Measurements from ENCODE around the gene ACBD6.
"Not testable (repeated sequence)": the region's sequence is repeated elsewhere in the genome, so short reads cannot be mapped to it uniquely, and the experiment has no call there.

DNA sequence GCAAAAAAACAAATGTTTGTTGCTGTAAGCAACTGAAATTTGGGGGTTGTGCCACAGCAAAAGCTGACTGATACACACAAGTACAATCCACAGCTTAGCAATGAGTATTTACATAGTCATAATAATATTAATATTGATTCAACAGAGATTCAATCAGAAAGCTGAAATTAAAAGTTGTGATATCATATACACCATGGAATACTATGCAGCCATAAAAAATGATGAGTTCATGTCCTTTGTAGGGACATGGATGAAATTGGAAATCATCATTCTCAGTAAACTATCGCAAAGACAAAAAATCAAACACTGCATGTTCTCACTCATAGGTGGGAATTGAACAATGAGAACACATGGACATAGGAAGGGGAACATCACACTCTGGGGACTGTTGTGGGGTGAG lies 94.2 kb downstream of the ACBD6 start:
- TF ChIP-seq, protein P1, sequence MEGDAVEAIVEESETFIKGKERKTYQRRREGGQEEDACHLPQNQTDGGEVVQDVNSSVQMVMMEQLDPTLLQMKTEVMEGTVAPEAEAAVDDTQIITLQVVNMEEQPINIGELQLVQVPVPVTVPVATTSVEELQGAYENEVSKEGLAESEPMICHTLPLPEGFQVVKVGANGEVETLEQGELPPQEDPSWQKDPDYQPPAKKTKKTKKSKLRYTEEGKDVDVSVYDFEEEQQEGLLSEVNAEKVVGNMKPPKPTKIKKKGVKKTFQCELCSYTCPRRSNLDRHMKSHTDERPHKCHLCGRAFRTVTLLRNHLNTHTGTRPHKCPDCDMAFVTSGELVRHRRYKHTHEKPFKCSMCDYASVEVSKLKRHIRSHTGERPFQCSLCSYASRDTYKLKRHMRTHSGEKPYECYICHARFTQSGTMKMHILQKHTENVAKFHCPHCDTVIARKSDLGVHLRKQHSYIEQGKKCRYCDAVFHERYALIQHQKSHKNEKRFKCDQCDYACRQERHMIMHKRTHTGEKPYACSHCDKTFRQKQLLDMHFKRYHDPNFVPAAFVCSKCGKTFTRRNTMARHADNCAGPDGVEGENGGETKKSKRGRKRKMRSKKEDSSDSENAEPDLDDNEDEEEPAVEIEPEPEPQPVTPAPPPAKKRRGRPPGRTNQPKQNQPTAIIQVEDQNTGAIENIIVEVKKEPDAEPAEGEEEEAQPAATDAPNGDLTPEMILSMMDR (IDR thresholded peaks at IDR 0.05), result not testable (repeated sequence)
- TF ChIP-seq POLR2A (IDR thresholded peaks at IDR 0.05), result not testable (repeated sequence)

Measured in vagina (tissue), 2 donors.